Mesodermal cell (in vitro differentiated cells): ENCODE data around the gene RIOK1.

Experiments
- H3K27ac ChIP-seq: 2 replicates; pipeline ENCODE4 v1.7.0; 2013; ENCODE audit warnings: mild to moderate bottlenecking, low read depth, low read length, moderate library complexity; ENCODE audit not compliant: severe bottlenecking
- H3K36me3 ChIP-seq: 2 replicates; pipeline ENCODE4 v1.7.1; 2013; ENCODE audit warnings: mild to moderate bottlenecking, low read length, moderate library complexity; ENCODE audit not compliant: control insufficient read depth, insufficient read depth
- H3K4me1 ChIP-seq: one replicate; pipeline ENCODE4 v1.7.1; 2013; ENCODE audit warnings: mild to moderate bottlenecking, low read length; ENCODE audit not compliant: insufficient read depth, control insufficient read depth, poor library complexity, severe bottlenecking
- H3K4me3 ChIP-seq: 2 replicates; pipeline ENCODE4 v1.7.0; 2013; ENCODE audit warnings: low read length, control low read depth, mild to moderate bottlenecking; ENCODE audit not compliant: insufficient read depth, poor library complexity, severe bottlenecking; ENCODE audit errors: extremely low read depth
- H3K9me3 ChIP-seq: 2 replicates; pipeline ENCODE4 v1.7.1; 2013; ENCODE audit warnings: mild to moderate bottlenecking, low read length, moderate library complexity; ENCODE audit not compliant: control insufficient read depth
- WGBS, 2 experiments: methylation state at CpG; one replicate each; pipeline ENCODE4 v1.1.5; 2013; ENCODE audit warnings: missing lambda C conversion rate in 2 of 2; ENCODE audit not compliant: insufficient coverage in 2 of 2; 5-methylcytosine and 5-hydroxymethylcytosine counted together

The RIOK1 gene

DNA sequence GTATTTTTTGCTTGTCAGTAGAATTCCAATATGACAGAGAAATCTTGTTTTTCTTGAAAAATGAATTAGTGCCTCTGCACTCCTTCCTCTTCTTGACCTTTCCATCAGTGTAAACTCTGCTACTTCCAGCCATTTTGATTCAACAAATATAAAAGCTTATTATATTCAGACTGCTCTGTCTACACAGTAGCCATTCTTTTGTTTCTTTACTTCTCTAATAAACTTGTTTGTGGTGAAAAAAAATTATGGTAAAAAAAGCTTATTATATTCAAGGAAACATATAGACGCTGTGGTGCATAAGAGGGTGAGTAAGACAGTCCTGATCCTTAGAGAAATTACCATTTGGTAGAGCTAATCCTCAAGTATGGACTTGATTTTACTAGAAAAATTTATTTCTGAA, 11.6 kb upstream of the RIOK1 start:
- WGBS, 2 experiments = 80% methylated on average over 1 of the region's 1 CpG; no CpG with 5 or more reads in 1 of the 2 experiments
- H3K27ac ChIP-seq = no peak overlapping the region
- no peak overlapping the region for H3K4me3 ChIP-seq
- H3K4me1 ChIP-seq = no peaks in the 10 kb centered on the region
- no peaks in the 10 kb centered on the region for H3K36me3 ChIP-seq
- no peaks in the 10 kb centered on the region for H3K9me3 ChIP-seq

DNA sequence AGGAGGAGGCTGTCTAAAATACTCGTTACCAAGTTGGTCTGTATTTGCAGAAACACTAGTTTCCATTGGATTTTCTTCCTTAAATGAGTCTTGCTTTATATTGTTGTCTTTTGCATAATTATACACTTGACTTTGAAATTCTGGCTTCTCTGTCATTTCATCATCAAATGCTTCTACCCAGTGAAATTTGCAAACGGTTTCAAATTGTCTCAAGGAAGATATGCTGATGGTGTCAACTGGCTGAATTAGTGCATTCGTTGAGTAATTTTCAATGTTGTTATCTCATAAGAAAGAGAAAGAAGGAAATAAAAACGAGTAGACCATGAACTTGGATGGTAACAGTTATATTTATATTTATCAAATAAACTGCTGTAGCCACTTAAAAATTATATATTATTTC, 10.9 kb upstream of the RIOK1 start:
- Histone ChIP-seq H3K27ac (no peak overlapping the region), H3K9me3 (no peaks in the 10 kb centered on the region), H3K4me3 (no peak overlapping the region), H3K36me3 (no peaks in the 10 kb centered on the region), H3K4me1 (no peaks in the 10 kb centered on the region)
- WGBS, 2 experiments = no CpG with 5 or more reads among the region's 4 CpGs

DNA sequence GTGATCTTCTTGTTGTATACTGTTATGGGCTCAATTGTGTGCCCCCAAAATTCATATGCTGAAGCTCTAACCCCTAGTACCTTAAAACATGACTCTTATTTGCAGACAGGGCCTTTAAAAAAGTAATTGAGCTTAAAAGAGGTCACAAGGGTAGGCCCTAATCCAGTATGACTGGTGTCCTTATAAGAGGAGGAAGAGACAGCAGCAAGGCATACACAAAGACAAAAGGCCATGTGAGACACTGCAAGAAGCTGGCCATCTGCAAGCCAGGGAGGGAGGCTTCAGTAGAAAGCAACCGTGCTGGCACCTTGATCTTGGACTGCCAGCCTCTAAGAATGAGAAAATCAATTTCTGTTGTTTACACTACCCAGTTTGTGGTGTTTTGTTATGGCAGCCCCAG, 8.5 kb upstream of the RIOK1 start:
- Histone ChIP-seq H3K4me1 (no peaks in the 10 kb centered on the region), H3K4me3 (no peak overlapping the region), H3K9me3 (no peaks in the 10 kb centered on the region), H3K36me3 (no peaks in the 10 kb centered on the region), H3K27ac (no peak overlapping the region)
- WGBS, 2 experiments = 60 to 86% methylated on average over 1 of the region's 1 CpG

DNA sequence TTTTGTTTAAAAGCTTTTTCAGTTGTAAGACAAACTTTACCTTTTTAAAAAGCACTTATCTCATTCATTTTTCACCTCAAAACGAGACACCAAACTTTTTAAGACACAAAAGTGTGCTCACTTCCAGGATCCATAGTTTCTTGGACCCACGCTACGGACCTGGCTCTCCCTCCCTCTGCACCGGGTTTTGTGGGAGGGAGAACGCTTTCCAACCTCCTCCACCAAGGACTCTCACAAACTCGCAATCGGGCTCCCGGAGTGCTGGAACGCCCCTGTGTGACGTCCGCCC, 502 bp upstream of the RIOK1 start:
- Histone ChIP-seq H3K36me3 (peaks cover 20% of the 10 kb centered on the region), H3K4me1 (peaks cover 7% of the 10 kb centered on the region), H3K27ac (peak overlapping the region; percentile 73), H3K9me3 (no peaks in the 10 kb centered on the region), H3K4me3 (peak overlapping the region; percentile 74)
- WGBS, 2 experiments = 0% methylated on average over 5 of the region's 11 CpGs

DNA sequence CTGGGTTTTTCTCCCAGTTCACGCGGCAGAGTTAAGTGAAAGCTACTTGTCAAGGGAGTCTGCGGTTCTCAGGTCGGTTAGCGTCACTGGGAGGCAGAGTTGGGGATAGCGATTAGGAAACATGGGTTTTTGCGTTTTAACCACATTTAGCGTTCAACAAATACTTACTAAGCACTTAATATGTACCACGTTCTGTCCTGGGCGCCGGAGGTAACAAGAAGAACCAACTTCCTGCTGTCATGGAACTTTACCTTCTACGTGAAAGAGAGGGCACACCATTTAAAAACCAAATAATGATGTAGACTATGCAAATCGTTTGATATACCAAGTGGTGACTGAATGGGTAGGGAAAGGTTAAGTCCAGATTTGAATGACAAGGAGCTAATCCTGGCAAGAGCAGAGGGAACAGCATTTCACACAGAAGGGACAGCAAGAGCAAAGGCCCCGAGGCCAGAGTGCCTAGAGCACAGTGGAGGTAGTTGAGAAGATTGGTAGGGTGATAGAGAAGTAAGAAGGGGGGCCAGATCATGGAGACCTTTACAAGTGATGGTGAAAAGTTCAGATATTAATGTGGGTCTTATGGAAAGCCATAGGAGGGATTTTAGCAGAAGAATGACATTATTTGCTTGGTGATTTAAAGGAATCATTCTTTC, 744 bp downstream of the RIOK1 start:
- peaks cover 7% of the 10 kb centered on the region for H3K4me1 ChIP-seq
- H3K27ac ChIP-seq = peak overlapping the region; percentile 73
- 5 to 17% methylated on average over 5 to 6 of the region's 14 CpGs for WGBS, 2 experiments
- no peaks in the 10 kb centered on the region for H3K9me3 ChIP-seq
- H3K36me3 ChIP-seq = peaks cover 31% of the 10 kb centered on the region
- peak overlapping the region; percentile 74 for H3K4me3 ChIP-seq

DNA sequence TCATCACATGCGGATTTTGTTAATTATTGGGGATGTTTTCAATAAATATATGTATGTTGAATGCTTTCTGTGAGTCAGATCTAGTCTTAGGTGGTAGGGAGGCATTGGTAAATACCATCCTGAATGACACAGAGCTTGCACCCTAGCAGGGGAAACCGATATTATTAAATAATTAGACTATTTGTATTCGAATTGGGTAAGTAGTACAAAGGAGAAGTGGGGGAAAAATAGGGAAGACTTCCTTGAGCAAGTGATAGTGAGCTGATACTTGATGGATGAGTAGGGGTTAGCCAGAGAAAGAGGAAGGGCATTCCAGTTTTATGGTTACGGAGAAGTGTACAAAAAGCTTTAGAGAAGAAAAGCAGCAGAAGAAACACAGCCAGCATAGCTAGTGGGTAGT, 1.5 kb downstream of the RIOK1 start:
- 86 to 93% methylated on average over 4 of the region's 4 CpGs for WGBS, 2 experiments
- no peak overlapping the region for H3K27ac ChIP-seq
- H3K9me3 ChIP-seq = no peaks in the 10 kb centered on the region
- peaks cover 36% of the 10 kb centered on the region for H3K36me3 ChIP-seq
- peak overlapping the region; percentile 74 for H3K4me3 ChIP-seq
- H3K4me1 ChIP-seq = peaks cover 7% of the 10 kb centered on the region

DNA sequence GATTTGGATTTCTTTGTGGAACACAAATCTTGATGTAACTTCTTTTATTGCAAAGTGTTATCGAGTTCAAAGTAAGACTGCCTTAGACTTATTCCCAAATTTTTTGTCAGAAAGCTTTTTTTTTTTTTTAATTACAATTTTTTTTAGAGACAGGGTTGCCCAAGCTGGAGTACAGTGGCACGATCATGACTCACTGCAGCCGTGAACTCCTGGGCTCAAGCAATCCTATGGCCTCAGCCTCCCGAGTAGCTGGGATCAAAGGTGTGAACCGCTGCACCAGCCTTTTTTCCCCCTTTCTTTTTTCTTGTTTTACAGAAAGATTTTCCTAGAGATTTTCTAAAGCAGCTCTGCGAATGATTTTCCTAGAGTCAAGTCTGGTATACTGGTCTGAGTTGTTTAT, 2.8 kb downstream of the RIOK1 start:
- H3K4me3 ChIP-seq = no peak overlapping the region
- peaks cover 7% of the 10 kb centered on the region for H3K4me1 ChIP-seq
- WGBS, 2 experiments = 87 to 94% methylated on average over 2 to 3 of the region's 6 CpGs
- peaks cover 36% of the 10 kb centered on the region for H3K36me3 ChIP-seq
- no peak overlapping the region for H3K27ac ChIP-seq
- no peaks in the 10 kb centered on the region for H3K9me3 ChIP-seq

DNA sequence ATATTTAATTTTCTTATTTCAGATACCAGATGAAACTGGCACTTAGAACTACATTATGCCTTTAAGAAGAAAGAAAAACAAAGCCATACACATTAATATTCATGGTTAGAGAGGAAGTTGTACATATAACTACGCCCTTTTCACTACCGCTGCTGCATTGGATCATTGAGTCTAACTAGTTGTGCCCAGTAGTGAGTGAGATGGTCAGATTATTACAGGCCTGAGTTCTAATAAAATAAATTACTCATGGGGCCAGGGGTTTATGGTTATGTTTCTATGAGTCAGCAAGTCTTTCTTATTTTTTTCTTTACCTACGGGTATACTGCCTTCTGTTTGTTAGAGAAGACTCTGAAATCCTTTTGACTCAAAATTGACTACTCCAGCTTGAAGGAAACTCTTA, 11.5 kb downstream of the RIOK1 start:
- peaks cover 78% of the 10 kb centered on the region for H3K36me3 ChIP-seq
- H3K4me1 ChIP-seq = no peaks in the 10 kb centered on the region
- no peak overlapping the region for H3K4me3 ChIP-seq
- no peaks in the 10 kb centered on the region for H3K9me3 ChIP-seq
- no peak overlapping the region for H3K27ac ChIP-seq
- WGBS, 2 experiments = no CpG with 5 or more reads among the region's 3 CpGs

DNA sequence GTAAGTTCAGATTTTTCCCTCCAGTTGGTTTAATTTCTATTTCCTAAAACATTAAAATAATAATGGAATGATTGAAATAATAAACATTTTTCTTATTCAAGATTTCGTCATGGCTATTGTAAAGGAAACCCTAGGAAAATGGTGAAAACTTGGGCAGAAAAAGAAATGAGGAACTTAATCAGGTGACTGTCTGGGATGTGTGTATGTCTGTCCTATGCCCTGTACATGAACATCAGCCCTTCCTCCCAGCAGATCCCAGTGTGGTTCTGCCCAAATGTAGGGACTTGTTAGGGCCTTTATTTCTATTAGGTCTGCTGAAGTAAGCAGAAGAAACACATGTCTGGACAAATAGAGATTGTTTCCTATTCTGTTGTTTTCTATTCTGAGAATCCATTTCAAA, 13.1 kb downstream of the RIOK1 start:
- Histone ChIP-seq H3K27ac (no peak overlapping the region), H3K36me3 (peaks cover 93% of the 10 kb centered on the region), H3K4me3 (no peak overlapping the region), H3K9me3 (no peaks in the 10 kb centered on the region), H3K4me1 (no peaks in the 10 kb centered on the region)
- WGBS, 2 experiments = 80% methylated on average over 1 of the region's 1 CpG; no CpG with 5 or more reads in 1 of the 2 experiments

DNA sequence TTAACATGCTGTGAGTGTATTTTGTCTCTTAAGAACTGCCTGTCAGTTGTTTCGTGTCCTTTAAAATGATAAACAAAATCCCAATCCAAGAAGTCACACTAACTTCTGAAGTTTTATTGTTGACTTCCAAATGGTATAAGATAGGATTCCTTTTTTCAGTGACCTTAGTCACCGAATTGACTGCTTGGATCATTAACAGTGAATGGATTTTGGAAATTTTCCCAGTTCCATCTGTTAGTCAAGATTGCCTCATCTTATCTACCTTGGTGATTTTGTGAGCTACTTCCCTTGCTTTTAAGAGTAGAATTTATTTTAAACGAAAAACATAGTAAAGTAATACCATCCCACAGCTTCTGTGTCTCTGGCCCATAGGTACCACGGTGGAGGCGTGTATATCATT, 14.9 kb downstream of the RIOK1 start:
- H3K9me3 ChIP-seq = no peaks in the 10 kb centered on the region
- H3K27ac ChIP-seq = no peak overlapping the region
- 87 to 100% methylated on average over 2 to 3 of the region's 5 CpGs for WGBS, 2 experiments
- no peak overlapping the region for H3K4me3 ChIP-seq
- H3K36me3 ChIP-seq = peaks cover 88% of the 10 kb centered on the region
- no peaks in the 10 kb centered on the region for H3K4me1 ChIP-seq

DNA sequence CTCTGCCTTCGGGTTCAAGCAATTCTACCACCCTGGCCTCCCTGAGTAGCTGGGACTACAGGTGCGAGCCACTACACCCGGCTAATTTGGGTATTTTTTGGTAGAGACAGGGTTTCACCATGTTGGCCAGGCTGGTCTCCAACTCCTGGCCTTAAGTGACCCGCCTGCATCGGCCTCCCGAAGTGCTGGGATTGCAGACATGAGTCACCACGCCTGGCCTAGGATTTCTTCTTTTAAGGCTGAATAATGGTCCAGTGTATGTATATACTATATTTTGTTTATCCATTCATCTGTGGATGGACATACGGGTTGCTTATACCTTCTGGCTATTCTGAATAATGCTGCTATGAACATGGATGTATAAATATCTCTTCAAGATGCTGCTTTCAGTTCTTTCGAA, 17.1 kb downstream of the RIOK1 start:
- Histone ChIP-seq H3K36me3 (peaks cover 82% of the 10 kb centered on the region), H3K9me3 (no peaks in the 10 kb centered on the region), H3K27ac (no peak overlapping the region), H3K4me3 (no peak overlapping the region), H3K4me1 (no peaks in the 10 kb centered on the region)
- 84 to 88% methylated on average over 4 to 5 of the region's 9 CpGs for WGBS, 2 experiments
